SK-N-MC (cell line): ENCODE data around the gene EDARADD.

Experiments
- DNase-seq: peaks from one replicate; pipeline ENCODE4 v3.0.0-alpha.2; 2011; ENCODE audit warnings: low read depth, low spot score
- H3K27ac ChIP-seq: fragments of 200-600 bp; sonication (generic); 2 replicates; pipeline ENCODE4 v1.5.1; 2016; ENCODE audit warnings: mixed run types
- H3K36me3 ChIP-seq: fragments of 200-600 bp; sonication (generic); 2 replicates; pipeline ENCODE4 v1.6.1; 2017; ENCODE audit warnings: antibody characterized with exemption, low read length, mixed read lengths; ENCODE audit not compliant: insufficient read depth
- H3K4me3 ChIP-seq: fragments of 200-600 bp; sonication (generic); 2 replicates; pipeline ENCODE4 v1.5.1; 2016
- H3K9ac ChIP-seq: fragments of 200-600 bp; sonication (generic); 2 replicates; pipeline ENCODE4 v1.8.0; 2017; ENCODE audit warnings: mixed run types, mixed read lengths; ENCODE audit not compliant: insufficient read length
- H3K9me3 ChIP-seq: fragments of 200-600 bp; sonication (generic); 2 replicates; pipeline ENCODE4 v1.6.1; 2017; ENCODE audit warnings: low read depth, mild to moderate bottlenecking, antibody characterized with exemption, low read length, moderate library complexity, mixed read lengths
- EZH2 ChIP-seq: fragments of 200-600 bp; sonication (generic); IDR thresholded peaks from one replicate; pipeline ENCODE4 v1.6.1; 2017; ENCODE audit warnings: antibody characterized with exemption
- FOXP2 ChIP-seq: optimal IDR thresholded peaks from 2 replicates; pipeline ENCODE3; 2011; ENCODE audit warnings: mild to moderate bottlenecking, moderate library complexity; ENCODE audit not compliant: insufficient read depth; ENCODE audit errors: extremely low read length, control extremely low read depth
- POLR2AphosphoS5 ChIP-seq: IDR thresholded peaks from 2 replicates; pipeline ENCODE4 v1.6.1; 2012; ENCODE audit warnings: mild to moderate bottlenecking, low read depth, low read length, borderline replicate concordance

The EDARADD gene

DNA sequence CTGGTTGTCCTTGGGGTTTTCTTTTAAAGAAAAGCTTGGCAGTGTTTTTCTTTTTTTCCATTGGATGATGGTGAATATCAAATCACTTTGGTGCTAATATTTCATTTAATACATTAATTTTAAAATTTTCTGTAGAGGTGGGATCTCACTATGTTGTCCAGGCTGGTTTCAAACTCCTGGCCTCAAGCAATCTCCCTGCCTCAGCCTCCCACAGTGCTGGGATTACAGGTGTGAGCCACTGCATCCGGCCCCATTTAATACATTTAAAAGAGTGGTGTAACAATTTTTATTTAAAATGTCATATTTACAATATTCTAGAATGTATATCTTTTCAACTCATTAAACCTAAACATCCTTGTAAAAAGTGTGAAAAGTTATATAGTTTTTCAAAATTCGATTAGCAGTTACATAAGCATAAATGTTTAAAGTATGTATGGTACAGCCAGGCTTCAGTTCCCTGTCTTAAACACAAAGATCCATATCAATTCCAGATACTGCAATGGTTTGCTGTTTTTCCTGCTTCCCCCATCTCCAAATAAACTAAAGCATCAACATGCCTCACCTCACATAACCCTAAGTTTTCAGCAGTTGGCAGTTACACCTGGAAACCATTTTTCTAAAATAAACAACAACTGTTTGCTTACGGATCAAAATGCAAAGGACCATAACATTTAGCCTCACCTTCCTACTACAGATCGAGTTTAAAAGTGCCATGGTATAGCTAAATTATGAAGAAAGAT is 120.8 kb downstream of the EDARADD start:
- Histone ChIP-seq H3K4me3 (no peak overlapping the region), H3K9me3 (no peaks in the 10 kb centered on the region), H3K36me3 (no peaks in the 10 kb centered on the region), H3K9ac (no peak overlapping the region), H3K27ac (no peak overlapping the region)
- no peak for DNase-seq
- TF ChIP-seq EZH2, result no peak
- no peak for TF ChIP-seq POLR2AphosphoS5
- TF ChIP-seq FOXP2, result no peak

DNA sequence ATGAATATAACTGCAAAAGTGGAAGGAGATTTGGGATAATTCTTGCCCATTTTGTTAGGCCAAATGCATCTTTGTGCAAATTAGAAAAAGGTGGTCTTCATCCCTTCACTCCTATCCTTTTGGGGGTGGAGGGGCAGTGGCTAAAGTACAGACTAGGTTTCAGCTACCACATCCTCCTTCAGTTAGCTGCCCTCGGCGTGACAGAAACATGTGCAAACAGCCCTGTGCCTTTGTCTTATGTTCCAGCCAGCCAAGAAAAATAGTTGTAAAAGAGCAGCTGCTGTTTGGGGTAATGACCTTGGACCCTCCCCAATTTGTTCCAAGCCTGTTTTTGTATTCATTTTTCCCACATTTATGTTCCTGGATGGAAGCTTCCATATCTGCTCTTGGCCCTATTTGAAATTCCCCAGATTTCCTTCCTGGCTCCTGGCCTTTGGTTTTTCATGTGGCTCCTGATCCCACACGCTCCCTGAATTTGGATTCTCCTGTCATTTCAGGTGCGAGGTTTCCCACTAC is 121.4 kb downstream of the EDARADD start:
- TF ChIP-seq POLR2AphosphoS5, result no peak
- TF ChIP-seq FOXP2, result no peak
- no peak for TF ChIP-seq EZH2
- no peaks in the 10 kb centered on the region for H3K36me3 ChIP-seq
- DNase-seq, result no peak
- no peak overlapping the region for H3K9ac ChIP-seq
- no peak overlapping the region for H3K4me3 ChIP-seq
- H3K27ac ChIP-seq, result no peak overlapping the region
- no peaks in the 10 kb centered on the region for H3K9me3 ChIP-seq

DNA sequence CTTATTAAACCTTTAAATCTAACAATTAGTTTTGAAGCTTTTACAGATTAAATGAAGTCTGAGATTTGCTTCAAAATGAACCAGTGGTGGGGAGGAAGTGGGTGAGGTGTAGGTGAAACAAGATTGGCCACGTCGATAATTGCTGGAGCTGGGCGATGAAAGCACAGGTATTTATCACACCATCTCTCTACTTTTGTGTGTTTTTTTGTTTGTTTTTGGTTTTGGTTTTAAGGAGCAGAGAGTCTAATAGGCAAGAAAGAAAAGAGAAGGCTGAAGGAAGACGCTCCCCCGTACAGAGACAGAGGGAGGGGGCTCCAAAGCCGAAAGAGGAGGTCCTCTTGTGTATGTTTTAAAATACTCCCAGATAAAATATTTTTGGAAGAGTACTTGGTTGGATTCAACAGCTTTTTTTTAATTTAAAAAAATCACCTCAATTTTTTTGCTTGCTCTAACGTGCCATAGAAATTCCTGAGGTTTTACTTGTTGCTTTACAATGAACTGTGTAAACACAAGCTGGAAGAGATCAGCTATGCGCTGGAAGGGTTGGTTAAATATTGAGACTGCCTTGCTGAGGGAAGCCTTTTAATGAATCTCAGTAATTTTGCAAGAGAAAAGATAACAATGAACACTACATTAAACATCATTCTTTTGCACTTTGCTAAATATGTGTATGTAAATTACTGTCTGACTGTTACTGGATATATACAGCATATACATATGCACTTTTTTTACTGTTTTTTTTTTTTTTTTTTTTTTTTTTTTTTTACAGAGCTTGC is 123.0 kb downstream of the EDARADD start:
- Histone ChIP-seq H3K4me3 (peak overlapping the region; percentile 8; the same call in 1 of the 2 replicates), H3K36me3 (no peaks in the 10 kb centered on the region), H3K27ac (peak overlapping the region; percentile 81), H3K9ac (no peak overlapping the region), H3K9me3 (no peaks in the 10 kb centered on the region)
- TF ChIP-seq EZH2 (no peak), FOXP2 (peak; percentile 68), POLR2AphosphoS5 (no peak)
- DNase-seq, result peak; percentile 59

DNA sequence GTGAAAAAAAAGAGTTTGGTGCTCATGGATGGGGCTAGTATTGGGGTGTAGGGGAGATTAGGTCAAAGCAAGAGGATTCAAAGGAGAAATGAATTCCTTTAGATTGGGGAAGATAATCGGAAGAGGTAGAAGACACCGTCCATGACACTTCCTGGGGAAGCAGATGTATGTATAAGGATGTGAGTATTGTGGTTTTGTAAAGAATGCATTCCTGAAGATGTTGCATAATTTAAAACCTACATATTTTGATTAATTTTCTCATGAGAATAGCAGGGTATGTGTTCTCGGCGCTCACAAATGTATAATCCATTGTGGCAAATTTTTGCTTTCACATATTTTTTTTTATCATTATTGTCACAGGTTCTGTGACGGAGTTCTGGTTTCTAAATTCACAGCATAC is 124.2 kb downstream of the EDARADD start:
- H3K9me3 ChIP-seq, result no peaks in the 10 kb centered on the region
- DNase-seq, result no peak
- TF ChIP-seq EZH2, result no peak
- TF ChIP-seq FOXP2, result no peak
- no peak for TF ChIP-seq POLR2AphosphoS5
- H3K9ac ChIP-seq, result no peak overlapping the region
- peak overlapping the region; percentile 14; the same call in 1 of the 2 replicates for H3K4me3 ChIP-seq
- no peaks in the 10 kb centered on the region for H3K36me3 ChIP-seq
- H3K27ac ChIP-seq, result peak overlapping the region; percentile 61

DNA sequence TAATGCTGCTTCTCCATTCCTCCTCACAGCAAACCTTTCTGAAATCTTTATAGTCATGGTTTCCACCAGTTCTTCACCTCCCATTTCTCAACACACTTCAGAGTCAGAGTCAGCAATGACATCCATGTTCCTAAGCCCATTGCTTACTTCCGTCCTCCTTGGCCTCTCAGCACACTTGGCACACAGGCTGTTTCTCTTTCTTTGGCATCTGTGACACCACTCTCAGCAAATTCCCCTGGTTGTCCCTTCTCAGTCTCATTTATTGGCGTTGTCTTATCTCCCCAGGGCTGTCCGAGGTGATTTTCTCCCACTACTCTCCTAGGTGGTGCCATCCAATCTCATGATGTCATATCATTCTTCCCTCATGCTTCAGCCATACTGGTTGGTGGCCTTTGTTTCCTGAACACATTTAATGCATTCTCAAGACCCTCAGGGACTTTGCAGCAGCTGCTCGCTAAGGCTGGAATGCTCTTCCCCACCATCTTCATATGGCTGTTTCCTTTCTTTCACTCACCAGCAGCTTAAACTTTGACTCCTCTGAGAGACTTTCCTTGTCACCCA is 126.4 kb downstream of the EDARADD start:
- Histone ChIP-seq H3K9me3 (no peaks in the 10 kb centered on the region), H3K27ac (0 out of 2 replicates have a peak overlapping the region, but pooled peaks have one; percentile 4), H3K36me3 (no peaks in the 10 kb centered on the region), H3K4me3 (no peak overlapping the region), H3K9ac (no peak overlapping the region)
- no peak for DNase-seq
- TF ChIP-seq FOXP2, result no peak
- no peak for TF ChIP-seq EZH2
- no peak for TF ChIP-seq POLR2AphosphoS5

DNA sequence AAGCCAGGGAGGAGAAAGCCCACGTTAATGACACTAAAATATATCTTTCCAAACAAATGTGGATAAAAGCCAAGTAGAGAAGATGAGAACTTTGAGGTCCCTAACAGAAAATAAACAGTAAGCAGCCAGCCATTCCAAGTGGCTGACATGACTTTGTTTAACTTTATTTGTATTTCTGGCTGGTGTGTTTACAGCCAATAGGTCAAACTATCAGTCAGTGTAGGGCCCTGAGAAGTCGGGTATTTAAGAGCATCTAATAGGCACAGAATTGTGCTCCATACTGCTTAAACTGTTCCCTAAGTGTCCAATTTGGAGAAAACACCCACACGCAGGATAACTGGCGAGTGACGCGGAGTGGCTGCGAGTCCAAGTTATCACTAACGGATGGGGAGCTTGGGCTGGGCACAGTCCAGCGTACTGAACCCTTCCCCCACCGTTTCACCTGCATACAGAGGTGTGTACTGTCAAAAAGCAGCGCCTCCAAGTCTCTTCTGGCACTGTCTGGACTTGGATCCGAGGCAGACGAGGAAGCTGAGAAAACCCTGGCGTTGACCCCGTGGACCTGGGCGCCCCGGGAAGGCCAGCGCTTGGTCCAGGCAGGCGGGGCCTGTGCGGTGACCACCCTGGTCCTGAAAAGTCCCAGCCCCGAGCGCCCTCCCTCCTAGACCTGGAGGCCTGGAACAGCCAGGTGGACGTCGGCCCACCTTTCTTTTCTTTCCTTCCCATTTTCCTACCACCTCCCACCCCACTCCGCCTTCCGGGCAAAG is 129.0 kb downstream of the EDARADD start:
- Histone ChIP-seq H3K36me3 (no peaks in the 10 kb centered on the region), H3K9ac (no peak overlapping the region), H3K27ac (no peak overlapping the region), H3K9me3 (no peaks in the 10 kb centered on the region), H3K4me3 (no peak overlapping the region)
- TF ChIP-seq POLR2AphosphoS5, result no peak
- no peak for DNase-seq

DNA sequence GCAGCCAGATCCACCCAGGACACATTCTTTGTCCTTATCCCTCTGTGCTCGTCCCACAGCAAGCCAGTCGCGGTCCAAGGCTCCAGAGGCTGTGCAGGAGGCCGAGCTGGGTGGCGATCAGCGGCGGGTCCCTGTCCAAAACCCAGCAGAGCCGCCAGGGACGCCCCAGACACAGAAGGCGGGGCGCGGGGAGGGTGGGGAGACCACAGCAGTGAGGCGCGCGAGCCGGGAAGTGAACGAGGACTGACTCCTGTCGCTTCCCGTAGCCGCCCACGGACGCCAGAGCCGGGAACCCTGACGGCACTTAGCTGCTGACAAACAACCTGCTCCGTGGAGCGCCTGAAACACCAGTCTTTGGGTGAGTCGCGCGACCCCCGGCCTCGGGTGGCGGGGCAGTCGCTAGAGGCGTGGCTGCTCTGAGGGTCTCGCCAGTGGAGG is 129.6 kb downstream of the EDARADD start, which contains the start of gene LGALS8:
Gene LGALS8, plus strand, starts transcription at position 279 of the 438 bp plus-strand sequence. CDS start 2,089 bp downstream, outside the sequence.
- TF ChIP-seq POLR2AphosphoS5 (no peak), FOXP2 (no peak), EZH2 (no peak)
- Histone ChIP-seq H3K4me3 (peak within 1 kb of the TSS; percentile 64), H3K36me3 (no peaks in the 10 kb centered on the region), H3K27ac (peak within 1 kb of the TSS; percentile 67; the same call in 1 of the 2 replicates), H3K9me3 (no peaks in the 10 kb centered on the region), H3K9ac (peak within 1 kb of the TSS; percentile 27)
- no peak for DNase-seq
